ENCODE measurements around the gene C4orf50. TPM values are rescaled to one million over a fixed set of nuclear protein-coding genes. Genes with fewer than 3 reads are reported as not detected.
"Not testable (repeated sequence)": the region's sequence is repeated elsewhere in the genome, so short reads cannot be mapped to it uniquely, and the experiment has no call there.

C4orf50 gene
- total RNA-seq, 1 experiment from 2014 or later, result 0.07 TPM

- in situ Hi-C loops (cut with HindIII; ENCODE audit: low pct_unique_long_range_greater_than_20kb, low sequenced_read_pairs), result no loop called here
- no peak for DNase-seq (ENCODE audit: low read depth)
Measured at GRCh38 chr4:6001680-6002491, 16.3 kb downstream of the C4orf50 start.

DNA sequence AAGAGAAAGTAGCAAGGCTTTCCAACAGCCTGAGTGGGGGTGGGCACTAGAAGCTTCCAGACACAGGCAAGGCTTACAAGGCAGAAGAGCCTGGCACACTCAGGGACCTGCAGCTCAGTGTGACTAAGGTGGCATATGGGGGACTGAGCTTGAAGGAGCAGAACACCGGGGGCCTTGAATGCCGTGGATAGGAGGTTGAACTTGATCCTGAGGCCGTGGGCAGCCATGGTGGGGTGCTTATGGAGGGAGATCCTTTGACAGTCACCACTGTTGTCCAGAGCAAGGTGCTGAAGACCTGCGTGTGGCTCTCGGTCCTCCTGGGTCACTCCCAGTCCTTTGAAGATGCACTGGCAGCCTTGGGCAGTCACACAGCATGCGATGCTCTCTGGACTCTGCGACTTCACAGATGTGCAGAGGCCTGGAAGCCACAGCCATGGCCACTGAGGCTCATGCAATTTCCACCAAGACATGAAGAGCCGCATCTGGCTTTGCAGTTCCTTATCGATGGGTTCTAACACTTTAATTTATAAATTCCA, 18.3 kb downstream of the C4orf50 start:
- in situ Hi-C loops (cut with HindIII; ENCODE audit: low pct_unique_long_range_greater_than_20kb, low sequenced_read_pairs), result no loop called here
- DNase-seq (ENCODE audit: low read depth), result no peak

DNA sequence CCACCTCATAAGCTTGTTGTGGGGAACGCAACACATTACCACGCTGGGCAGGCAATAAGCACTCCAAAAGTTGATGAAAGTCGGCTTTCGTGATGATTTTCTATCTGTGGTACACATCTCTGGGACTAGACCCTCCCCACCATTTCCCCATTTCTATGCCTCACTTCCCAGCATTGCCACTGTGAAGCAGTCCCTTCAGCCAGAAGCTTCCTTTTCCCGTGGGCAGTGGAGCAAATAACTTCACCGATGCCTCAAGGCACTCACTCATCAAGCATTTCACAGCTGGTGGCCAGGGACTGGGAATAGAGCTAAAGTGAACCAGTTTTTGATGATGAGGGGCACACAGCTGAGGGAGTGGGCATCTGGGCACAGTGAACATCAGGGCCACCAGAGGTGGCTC, 18.9 kb downstream of the C4orf50 start:
- in situ Hi-C loops (cut with HindIII; ENCODE audit: low pct_unique_long_range_greater_than_20kb, low sequenced_read_pairs), result no loop called here
- DNase-seq (ENCODE audit: low read depth), result no peak

- DNase-seq (ENCODE audit: low read depth), result peak; percentile 50
- in situ Hi-C loops (cut with HindIII; ENCODE audit: low pct_unique_long_range_greater_than_20kb, low sequenced_read_pairs), result no loop called here
Measured at GRCh38 chr4:5998333-5998936, 19.8 kb downstream of the C4orf50 start.

DNA sequence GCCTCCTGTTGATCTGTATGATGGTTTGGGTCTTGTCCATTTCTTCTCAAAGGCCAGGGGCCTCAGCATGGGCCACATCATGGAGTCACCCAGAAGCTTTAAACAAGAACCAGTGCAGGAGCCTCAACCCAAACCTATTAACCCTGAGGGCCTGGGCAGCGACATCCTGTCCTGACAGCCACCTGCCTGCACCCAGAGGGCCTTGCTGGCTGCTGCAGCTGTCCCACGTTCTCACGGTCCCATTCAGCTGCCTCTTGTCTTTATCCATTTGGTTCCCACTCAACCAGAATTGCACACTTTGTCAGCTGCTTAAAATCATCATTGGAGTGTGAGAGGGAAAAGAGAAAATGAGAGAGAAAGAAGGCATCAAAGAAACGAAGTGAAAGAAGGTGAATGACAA, 21.6 kb downstream of the C4orf50 start:
- in situ Hi-C loops (cut with HindIII; ENCODE audit: low pct_unique_long_range_greater_than_20kb, low sequenced_read_pairs), result no loop called here
- no peak for DNase-seq (ENCODE audit: low read depth)

- in situ Hi-C loops (cut with HindIII; ENCODE audit: low pct_unique_long_range_greater_than_20kb, low sequenced_read_pairs), result no loop called here
- no peak for DNase-seq (ENCODE audit: low read depth)
Measured at GRCh38 chr4:5995901-5996623, 22.2 kb downstream of the C4orf50 start.

DNA sequence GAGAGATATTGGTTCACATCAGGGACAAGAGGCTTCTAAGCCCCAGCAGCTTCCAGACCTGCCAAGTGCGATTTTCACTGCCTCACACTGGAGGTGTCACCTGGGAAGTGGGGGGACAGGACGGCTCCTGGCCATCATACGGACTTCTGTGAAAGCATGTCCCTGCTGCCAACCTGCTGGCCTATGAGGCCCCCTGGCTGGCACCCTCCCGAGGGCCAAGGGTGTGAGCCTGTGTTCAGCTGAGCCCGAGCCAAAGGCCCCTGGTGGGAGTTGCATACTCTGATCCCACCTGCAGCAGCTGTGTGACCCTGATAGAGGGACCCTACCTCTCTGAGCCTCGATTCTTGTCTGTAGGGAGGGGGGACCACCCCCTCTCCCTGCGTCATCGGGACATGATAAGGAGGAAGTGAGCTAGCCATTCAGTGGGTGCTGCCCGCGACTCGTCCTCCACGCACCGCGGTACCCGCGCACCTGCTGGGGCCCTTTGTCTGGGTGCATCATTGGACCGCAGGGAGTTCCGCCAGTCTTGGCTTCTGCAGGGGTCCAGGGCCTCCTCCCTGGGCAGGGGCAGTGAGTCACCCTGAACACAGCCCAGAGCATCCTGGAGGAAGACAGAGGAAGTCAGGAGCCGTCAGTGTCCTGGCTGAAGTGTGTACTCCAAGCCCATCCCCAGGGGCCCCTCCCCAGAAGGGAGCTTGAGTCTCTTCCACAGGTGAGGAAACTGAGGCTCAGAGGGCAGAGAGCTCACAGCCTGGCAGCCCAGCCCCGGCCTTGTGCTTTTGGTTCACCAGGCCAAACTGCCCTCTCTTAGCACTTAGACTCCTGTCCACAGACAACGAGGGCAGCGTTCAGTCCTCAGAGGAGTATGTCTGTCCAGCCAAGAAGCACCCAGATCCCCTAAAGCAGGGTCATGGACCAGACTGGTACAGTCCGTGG, 24.1 kb downstream of the C4orf50 start:
- in situ Hi-C loops (cut with HindIII; ENCODE audit: low pct_unique_long_range_greater_than_20kb, low sequenced_read_pairs), result no loop called here
- DNase-seq (ENCODE audit: low read depth), result no peak

GRCh38 chr4:5993346-5993745, 24.9 kb downstream of the C4orf50 start:
- in situ Hi-C loops (cut with HindIII; ENCODE audit: low pct_unique_long_range_greater_than_20kb, low sequenced_read_pairs); DNase-seq (ENCODE audit: low read depth): not testable (repeated sequence)

DNA sequence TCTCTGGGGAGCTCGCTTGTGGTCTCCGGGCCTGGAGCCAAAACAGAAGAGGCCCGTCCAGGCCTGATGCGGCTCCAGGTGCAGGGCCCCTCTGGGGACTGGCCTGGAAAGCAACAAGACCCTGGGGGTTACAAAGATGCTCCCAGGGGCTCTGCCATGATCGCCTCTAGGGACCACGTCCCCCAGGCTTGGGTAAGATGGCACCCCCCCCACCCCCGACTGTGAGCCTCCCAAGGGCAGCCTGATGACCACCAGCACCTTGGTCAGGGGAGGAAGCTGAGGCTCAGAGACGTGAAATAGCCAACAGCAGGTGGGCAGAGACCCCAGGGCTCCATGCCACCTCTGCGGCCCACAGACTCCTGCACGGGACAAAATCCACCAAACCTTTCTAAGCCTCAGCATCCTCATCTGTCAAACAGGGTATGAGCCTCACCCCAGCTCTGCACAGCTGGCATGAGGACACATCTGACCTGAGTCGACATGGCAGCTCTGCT, 25.4 kb downstream of the C4orf50 start:
- in situ Hi-C loops (cut with HindIII; ENCODE audit: low pct_unique_long_range_greater_than_20kb, low sequenced_read_pairs), result no loop called here
- DNase-seq (ENCODE audit: low read depth), result no peak

GRCh38 chr4:5992171-5992827, 25.9 kb downstream of the C4orf50 start:
- DNase-seq (ENCODE audit: low read depth), result no peak
- in situ Hi-C loops (cut with HindIII; ENCODE audit: low pct_unique_long_range_greater_than_20kb, low sequenced_read_pairs), result no loop called here

DNA sequence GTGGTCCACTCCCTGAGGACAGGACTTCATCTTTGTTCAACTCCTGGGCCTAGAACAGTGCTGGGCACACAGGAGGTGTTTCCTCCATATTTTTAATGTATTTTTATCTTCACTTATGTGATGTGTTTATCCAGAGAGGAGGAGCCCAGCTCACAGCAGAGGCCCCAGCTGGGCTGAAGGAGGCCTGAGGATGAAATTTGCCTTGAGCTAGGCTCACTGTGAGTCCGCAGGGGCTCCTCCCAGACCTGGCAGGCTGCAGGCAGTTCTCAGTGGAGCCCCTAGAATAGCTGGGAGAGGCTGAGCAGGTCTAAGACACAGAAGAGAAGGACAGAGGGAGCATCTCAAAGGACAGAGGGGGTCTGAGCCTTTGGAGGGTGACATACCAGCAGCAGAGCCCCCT, 26.8 kb downstream of the C4orf50 start:
- no peak for DNase-seq (ENCODE audit: low read depth)
- in situ Hi-C loops (cut with HindIII; ENCODE audit: low pct_unique_long_range_greater_than_20kb, low sequenced_read_pairs), result no loop called here

DNA sequence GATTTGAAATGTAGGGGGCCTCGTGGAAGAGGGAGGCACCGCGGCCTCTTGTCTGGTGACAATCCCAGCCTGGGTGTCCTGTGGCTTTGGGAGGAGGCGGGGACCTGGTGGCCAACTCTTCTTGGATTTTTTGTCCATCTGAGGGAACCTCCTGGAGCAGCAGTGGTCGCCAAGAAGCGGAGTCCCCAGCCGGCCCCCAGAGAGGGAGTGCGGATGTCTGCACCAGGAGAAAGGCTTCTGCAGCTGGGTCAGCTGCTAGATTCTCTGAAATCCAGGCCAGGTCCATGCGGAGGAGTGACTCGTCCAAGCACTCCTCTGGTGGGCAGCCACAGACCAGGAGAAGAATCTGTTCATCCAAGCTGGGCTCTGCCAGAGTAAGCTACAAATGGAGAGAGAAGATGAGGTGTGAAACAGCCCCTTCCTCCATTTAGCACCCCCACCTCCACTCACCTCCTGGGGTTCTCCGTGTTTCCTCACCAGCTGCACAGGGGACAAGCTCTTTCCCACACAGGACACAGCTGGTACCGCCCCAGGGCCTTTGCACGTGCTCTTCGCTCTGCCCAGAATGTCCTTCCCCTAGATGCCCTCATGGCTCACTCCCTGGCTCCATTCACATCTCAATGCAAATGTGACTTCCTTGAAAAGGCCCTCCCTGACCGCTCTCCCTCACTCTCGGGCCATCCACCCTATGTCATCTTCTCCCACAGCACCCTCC, 27.6 kb downstream of the C4orf50 start:
- in situ Hi-C loops (cut with HindIII; ENCODE audit: low pct_unique_long_range_greater_than_20kb, low sequenced_read_pairs), result no loop called here
- no peak for DNase-seq (ENCODE audit: low read depth)

GRCh38 chr4:5989236-5990225, 28.7 kb downstream of the C4orf50 start:
- in situ Hi-C loops (cut with HindIII; ENCODE audit: low pct_unique_long_range_greater_than_20kb, low sequenced_read_pairs), result no loop called here
- no peak for DNase-seq (ENCODE audit: low read depth)

GRCh38 chr4:5988086-5988845, 30.0 kb downstream of the C4orf50 start:
- no peak for DNase-seq (ENCODE audit: low read depth)
- in situ Hi-C loops (cut with HindIII; ENCODE audit: low pct_unique_long_range_greater_than_20kb, low sequenced_read_pairs), result no loop called here

GRCh38 chr4:5984843-5985242, 33.4 kb downstream of the C4orf50 start:
- DNase-seq (ENCODE audit: low read depth), result no peak
- in situ Hi-C loops (cut with HindIII; ENCODE audit: low pct_unique_long_range_greater_than_20kb, low sequenced_read_pairs), result no loop called here

Measured in Caki2 (cell line).